GM12878 (cell line): Measurements from ENCODE around the gene SSBP3. TPM values are rescaled to one million over a fixed set of nuclear protein-coding genes. Genes with fewer than 3 reads are reported as not detected.

Experiments used
- ATF2 ChIP-seq: IDR thresholded peaks from 2 replicates; pipeline ENCODE4 v1.6.1; 2012; ENCODE audit warnings: low read length, inconsistent platforms
- E4F1 ChIP-seq: fragments of 450-650 bp; IDR thresholded peaks from 2 replicates; pipeline ENCODE4 v1.6.1; 2018; ENCODE audit warnings: borderline replicate concordance, mild to moderate bottlenecking; ENCODE audit not compliant: partially characterized antibody
- GATAD2B ChIP-seq: fragments of 450-650 bp; conservative IDR thresholded peaks from 2 replicates; pipeline ENCODE4 v1.6.1; 2017; ENCODE audit warnings: low read depth, mild to moderate bottlenecking, moderate library complexity
- NR2C1 ChIP-seq: fragments of 450-650 bp; IDR thresholded peaks from 2 replicates; pipeline ENCODE4 v1.6.1; 2017; ENCODE audit warnings: antibody characterized with exemption, mild to moderate bottlenecking, moderate library complexity
- PKNOX1 ChIP-seq: fragments of 450-650 bp; IDR thresholded peaks from 2 replicates; pipeline ENCODE4 v1.6.1; 2016; ENCODE audit warnings: mild to moderate bottlenecking
- PML ChIP-seq: IDR thresholded peaks from 2 replicates; pipeline ENCODE4 v1.6.1; 2012; ENCODE audit warnings: low read length, inconsistent platforms
- POLR2A ChIP-seq: IDR thresholded peaks from 2 replicates; pipeline ENCODE4 v1.6.1; 2011; ENCODE audit warnings: low read depth, mild to moderate bottlenecking, low read length
- POLR2AphosphoS2 ChIP-seq: IDR thresholded peaks from 2 replicates; pipeline ENCODE4 v1.6.1; 2011; ENCODE audit warnings: low read depth, mild to moderate bottlenecking, low read length, improper control_type of control experiment, moderate library complexity
- SMAD1 ChIP-seq: fragments of 450-650 bp; IDR thresholded peaks from 2 replicates; pipeline ENCODE4 v1.6.1; 2018; ENCODE audit warnings: mild to moderate bottlenecking, low read depth; ENCODE audit not compliant: partially characterized antibody
- SREBF2 ChIP-seq: IDR thresholded peaks from 2 replicates; pipeline ENCODE4 v1.6.1; 2012; ENCODE audit warnings: mild to moderate bottlenecking, low read length
- ZSCAN29 ChIP-seq: fragments of 450-650 bp; IDR thresholded peaks from 2 replicates; pipeline ENCODE4 v1.6.1; 2017; ENCODE audit warnings: mild to moderate bottlenecking, moderate library complexity
- polyA plus RNA-seq, 11 experiments: library from polyadenylated mRNA; depleted of rRNA in 4 of 11; unstranded in 6 of 11; stranded (reverse) in 5 of 11; fragments of >200 nt; fragmentation: Nextera tagmentation in 4 of 11; fragmentation: Illumina TruSeq in 1 of 11; extraction: Ambion mirVana in 4 of 11; extraction: Trizol in 1 of 11; gene quantifications; 1 replicate in 1 of 11; 2 replicates in 10 of 11; pipeline versions ENCODE4 v1.2.1 to v1.2.3, GENCODE V29; 2011 to 2016; ENCODE audit warnings: inconsistent platforms in 2 of 11, missing spikeins in 2 of 11, low read depth in 1 of 11
- total RNA-seq, 4 experiments: library from RNA; depleted of rRNA in 3 of 4; stranded (reverse); fragments of >200 nt in 3 of 4; fragmentation: Illumina TruSeq in 1 of 4; extraction: Trizol in 1 of 4; gene quantifications; 2 replicates each; pipeline versions ENCODE4 v1.2.1 to v1.2.3, GENCODE V29; 2013 to 2021

SSBP3 gene
- total and polyA plus RNA-seq, 10 of the 15 experiments (the other 5 are each of a cell fraction or from before 2014, with no cell fraction given), result 4.1 to 51.7 (median 17.1) TPM

GRCh38 chr1:54274448-54274847 lies 131.7 kb downstream of the SSBP3 start (continued):
- TF ChIP-seq E4F1 (no peak), POLR2AphosphoS2 (no peak), ZSCAN29 (no peak), GATAD2B (no peak), NR2C1 (no peak), PKNOX1 (no peak), SREBF2 (no peak), ATF2 (no peak), POLR2A (no peak), SMAD1 (no peak), PML (no peak)
